GM19238 (cell line): ENCODE data around the gene NAA40.

ENCODE experiments used
- DNase-seq: peaks from one replicate; pipeline ENCODE4 v3.0.0; 2011; ENCODE audit warnings: low spot score; ENCODE audit not compliant: insufficient read length

The NAA40 gene

DNA sequence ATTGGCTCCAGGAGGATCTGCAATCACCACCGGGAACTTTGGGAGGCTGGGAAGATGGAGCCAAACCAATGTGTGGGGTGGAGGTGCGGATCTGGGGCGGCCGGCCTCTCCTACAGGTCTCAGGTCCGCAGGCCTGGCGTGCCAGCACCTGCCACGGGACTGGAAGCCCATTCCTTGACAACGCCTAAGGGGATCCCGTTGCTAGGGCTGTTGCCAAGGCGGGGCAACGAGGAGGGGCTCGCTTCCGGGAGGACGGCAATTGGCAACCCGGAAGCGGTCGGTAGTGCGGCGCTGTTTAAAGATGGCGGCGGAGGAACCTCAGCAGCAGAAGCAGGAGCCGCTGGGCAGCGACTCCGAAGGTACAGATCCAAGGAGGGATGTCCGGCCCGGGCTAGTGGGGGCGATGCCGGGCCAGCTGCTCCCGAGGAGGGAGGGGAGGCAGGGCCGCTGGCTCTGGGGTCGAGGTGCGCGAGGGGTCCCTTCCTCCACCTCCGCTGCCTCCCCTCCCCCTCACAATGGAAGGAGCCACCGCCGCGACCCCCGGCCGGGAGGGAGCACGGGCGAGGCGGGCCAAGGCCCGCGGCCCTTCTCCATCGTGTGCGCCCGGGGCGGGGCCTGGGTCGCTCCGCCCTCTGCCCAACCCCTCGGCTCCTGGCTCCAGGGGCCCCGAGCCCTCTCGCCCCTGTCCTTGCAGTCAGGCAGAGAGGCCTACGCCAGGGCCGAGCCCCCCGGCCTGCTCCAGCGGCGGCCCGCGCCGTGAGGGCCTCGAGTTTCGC, 47.5 kb downstream of the NAA40 start, which contains the start of gene OTUB1:
OTUB1 (plus strand) TSS at position 283 of the 776 bp plus-strand sequence; CDS start at position 302, 19 bp downstream.
- DNase-seq, result peak; percentile 98

DNA sequence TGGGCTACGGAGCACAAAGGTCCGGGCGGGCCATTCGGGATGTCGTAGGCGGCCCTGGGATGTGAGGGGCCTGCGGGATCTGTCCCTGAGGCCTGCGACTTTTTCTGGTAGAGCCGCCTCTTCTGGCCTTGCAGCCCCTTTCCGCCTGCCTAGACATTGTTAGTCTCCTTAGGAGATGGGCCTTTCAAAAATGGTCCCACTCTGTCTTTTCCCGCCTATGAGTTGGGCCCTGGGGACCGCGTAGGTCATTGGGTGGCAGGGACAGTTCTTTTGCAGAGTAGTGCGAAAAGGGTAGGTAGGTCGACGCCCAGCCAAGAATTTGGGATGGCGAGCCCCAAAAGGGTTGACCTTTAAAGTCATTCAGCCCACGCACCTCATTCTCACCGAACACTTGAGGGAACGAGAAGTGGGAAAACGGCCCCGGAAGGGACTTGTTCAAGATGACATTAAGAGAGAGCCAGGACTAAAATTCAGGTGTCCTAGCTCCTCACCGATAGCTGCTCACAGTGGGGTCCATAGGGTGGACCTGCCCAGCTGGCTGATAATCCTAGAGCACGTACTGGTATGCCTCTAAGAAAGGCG, 48.2 kb downstream of the NAA40 start:
- DNase-seq, result no peak

DNA sequence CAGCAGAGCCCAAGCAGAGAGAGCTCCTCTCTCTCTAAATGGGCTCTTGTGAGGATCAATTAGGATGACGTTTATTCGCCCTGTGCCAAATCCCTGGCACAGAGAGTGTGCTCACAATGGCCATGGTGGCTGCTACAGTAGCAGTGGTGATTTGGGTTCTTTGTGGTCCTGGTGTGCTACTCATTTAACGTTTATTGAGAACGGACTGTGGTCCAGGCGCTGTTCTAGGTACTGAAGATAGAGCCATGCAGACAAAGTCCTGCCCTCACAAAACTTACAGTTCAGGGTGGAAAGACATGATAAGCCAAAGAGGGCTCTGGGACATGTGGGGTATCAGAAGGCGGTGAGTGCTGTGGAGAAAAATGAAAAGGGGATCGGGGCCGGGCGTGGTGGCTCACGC, 52.8 kb downstream of the NAA40 start:
- no peak for DNase-seq

DNA sequence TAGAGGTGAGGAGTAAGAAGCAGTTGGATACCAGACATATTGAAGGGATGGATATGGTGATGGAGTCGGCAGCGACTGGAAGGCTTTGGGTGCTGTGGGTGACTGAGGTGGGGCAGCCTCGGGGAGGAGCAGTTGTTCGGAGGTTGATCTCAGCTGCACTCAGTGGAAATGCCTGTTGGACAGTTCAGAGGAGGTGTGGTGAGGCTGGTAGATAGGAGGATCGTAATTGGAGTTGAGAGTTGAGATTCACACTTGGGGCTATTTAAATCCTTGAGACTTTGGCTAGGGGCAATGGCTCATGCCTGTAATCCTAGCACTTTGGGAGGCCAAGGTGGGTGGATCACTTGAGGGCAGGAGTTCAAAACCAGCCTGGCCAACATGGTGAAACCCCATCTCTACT, 54.3 kb downstream of the NAA40 start:
- no peak for DNase-seq

DNA sequence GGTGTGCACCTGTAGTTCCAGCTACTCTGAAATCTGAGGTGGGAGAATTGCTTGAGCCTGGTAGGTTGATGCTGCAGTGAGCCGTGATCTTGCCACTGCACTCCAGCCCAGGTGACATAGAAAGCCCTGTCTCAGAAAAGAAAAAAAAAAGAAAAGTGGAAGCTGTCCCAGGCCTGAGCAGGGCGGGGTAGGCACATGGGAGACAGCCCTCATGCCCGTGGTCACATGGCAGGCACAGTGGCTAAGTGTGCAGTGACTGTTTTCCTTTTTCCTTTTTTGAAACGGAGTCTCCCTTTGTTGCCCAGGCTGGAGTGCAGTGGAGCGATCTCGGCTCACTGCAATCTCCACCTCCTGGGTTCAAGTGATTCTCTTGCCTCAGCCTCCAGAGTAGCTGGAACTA, 55.2 kb downstream of the NAA40 start:
- DNase-seq, result no peak

DNA sequence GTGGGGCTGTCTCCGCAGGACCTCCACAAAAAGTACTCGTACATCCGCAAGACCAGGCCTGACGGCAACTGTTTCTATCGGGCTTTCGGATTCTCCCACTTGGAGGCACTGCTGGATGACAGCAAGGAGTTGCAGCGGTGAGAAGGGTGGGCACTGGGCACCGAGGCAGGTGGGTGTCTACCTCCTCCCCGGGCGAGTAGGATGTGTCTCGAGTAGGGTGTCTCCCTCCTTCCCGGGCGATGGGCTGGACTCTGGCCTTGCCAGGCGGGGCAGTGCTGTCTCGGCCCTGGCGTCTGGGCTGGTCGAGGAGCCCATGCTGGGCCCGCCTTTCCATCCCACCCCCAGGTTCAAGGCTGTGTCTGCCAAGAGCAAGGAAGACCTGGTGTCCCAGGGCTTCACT, 57.7 kb downstream of the NAA40 start:
- no peak for DNase-seq

DNA sequence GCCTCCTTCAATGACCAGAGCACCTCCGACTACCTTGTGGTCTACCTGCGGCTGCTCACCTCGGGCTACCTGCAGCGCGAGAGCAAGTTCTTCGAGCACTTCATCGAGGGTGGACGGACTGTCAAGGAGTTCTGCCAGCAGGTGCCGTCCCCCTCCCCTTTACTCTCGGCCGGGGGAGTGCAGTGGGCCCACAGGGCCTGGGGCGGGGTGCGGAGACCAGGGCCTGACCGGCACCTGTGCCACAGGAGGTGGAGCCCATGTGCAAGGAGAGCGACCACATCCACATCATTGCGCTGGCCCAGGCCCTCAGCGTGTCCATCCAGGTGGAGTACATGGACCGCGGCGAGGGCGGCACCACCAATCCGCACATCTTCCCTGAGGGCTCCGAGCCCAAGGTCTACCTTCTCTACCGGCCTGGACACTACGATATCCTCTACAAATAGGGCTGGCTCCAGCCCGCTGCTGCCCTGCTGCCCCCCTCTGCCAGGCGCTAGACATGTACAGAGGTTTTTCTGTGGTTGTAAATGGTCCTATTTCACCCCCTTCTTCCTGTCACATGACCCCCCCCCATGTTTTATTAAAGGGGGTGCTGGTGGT, 58.4 kb downstream of the NAA40 start:
- DNase-seq, result no peak

DNA sequence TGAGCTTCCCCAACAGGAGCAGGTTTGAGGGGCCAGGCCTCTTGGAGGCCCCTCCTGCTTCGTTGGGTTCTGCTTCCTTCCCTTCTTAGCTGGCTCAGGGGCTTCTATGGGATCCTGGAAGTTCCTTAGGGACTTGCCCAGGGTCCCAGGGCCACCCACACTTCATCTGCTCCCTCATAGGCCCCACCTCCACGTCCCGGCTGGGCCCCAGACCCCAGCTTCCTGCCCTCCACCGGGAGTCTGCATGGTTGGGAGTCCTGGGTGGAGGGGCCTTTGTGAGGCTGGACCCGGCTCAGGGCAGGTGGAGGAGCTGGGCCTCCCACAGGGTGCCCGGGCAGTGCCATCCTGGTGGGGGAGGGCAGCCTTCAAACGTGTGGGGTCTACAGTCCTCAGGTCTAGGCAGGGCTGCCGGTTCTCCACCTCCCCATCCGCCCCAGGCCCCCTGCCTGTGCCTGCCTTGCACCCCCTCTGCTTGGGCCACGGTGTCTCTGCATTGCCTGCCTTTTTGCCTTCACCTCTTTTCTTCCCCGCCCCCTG, 59.1 kb downstream of the NAA40 start:
- no peak for DNase-seq

DNA sequence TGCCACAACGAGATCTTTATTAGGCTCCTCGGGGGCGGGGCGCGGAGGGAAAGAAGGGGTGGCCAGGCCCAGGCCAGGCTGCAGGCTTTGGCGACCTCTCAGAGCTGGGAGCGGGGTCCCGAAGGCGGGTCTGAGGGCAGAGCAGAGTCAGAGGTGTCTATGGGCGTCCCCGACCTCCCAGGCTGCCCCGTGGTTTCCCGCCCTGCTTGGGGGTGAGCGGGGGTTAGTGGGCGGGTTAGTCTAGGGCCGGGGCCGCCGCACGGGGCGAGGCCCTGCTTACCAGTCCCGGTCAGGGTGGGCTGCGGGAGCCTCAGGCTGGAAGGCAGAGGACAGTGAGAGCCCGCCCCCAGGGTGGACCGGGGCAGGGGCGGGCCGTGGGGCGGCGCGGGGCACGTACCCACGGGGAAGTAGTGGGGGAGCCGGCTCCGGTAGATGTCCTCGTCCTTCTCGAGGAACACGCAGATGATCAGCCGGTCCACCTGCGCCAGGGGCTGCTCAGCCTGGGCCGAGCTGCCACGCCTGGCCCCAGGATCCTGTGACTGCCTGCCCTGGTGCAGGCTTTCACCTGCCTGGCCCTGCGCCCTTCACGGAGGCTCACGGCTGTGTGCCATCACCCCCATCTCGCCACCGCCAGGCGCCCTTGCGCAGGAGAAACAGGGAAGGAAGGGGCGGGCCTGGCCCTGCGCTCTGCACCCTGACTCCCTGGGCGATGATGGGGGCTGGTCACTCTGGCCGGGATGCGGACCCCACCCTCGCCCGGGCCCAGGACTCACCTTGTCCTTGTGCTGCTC, 60.0 kb downstream of the NAA40 start:
- DNase-seq, result no peak

DNA sequence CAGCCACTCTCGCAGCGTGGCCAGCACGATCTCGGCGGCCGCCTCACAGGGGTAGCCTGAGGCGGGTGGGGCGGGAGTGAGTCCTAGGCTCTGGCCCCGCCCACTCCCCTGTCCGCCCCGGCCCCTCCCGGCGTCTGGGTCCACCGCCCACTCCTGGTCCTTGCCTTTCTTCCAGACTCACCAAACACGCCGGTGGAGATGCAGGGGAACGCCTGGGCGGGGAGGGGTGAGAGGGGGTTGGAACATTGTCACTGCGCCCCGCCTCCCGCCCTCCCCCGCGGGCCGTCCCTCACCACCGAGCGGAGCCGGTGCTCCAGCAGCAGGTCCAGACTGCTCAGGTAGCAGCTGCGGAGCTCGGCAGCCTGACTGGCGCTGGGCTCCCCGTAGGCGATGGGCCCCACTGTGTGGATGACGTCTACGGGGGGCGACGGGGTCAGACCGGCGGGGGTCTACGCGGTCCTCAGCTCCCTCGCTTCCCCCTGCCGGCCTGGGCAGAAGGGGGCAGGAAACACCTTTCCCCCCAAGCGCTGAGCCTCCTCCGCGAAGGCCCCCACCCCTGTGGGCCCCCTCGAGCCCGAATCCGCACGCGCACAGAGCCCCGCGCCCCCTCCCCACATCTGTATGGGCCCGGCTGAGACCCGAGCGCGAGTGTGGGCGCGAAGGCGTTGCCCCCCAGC, 60.7 kb downstream of the NAA40 start:
- DNase-seq, result peak; percentile 64

DNA sequence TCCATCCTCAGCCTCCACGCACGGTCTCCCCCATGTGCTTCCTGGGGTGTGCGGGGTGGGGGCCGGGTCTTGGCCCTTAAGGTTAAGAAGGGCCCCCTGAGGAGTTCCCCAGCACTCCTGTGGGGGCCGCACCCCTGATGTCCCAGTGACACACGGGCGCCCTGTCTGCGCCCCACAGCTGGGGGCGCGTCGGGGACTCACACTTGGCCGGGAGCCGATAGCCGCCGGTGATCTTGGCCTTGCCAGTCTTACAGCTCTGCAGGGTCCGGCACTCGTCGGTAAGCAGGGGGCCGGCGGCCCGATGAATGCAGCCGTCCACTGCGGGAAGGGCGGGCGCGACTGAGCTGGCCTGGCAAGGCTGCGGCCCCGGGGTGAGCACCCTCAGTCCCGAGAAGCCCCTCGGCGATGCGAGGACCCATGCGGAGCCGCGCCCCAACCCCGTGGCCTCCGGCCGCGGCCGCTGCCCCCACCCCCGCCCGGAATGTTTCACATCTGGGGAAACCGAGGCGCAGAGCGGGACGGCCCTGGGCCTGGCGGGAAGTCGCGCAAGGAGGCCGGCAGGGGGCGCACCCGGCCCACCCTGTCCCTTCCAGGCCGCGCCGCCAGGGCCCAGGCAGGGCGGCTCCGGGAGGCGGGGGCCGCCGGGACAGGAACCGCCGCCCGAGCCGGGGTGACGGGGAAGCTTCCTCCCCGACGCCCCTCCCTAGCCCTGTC, 61.4 kb downstream of the NAA40 start:
- peak; percentile 90 for DNase-seq

DNA sequence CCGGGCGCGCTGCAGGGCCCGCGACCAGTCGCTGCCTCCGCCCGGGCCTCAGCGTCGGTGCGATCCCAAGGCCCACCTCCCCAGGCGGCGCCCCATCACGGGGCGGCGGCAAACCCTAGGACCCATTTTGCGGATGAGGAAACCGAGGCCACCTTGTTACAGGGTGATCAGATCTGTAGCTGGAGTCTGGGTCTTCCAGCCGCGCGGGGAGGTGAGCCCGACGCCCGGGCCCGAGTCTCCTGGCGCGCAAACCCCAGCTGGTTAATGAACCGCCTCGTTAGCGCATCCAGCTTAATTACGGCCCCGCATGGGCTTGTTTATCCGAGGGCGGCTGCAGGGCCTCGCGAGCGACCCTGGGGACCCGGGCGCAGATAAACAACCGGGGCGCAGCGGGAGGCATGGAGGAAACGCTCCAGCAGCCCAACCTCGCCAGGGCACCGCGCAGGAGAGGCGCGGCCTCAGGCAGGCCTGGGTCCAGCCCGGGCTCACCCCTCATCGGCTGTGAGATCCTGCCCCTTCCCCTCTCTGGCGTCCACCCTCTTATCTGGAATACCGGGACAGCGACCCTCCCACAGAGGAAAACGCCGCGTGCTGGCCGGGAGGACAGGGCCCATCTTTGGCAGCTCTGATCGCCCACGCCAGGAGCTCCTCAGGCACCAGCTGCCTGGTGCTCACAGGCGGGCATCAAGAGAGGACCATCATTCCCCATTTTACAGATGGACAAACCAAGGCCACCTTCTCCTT, 62.1 kb downstream of the NAA40 start:
- no peak for DNase-seq

DNA sequence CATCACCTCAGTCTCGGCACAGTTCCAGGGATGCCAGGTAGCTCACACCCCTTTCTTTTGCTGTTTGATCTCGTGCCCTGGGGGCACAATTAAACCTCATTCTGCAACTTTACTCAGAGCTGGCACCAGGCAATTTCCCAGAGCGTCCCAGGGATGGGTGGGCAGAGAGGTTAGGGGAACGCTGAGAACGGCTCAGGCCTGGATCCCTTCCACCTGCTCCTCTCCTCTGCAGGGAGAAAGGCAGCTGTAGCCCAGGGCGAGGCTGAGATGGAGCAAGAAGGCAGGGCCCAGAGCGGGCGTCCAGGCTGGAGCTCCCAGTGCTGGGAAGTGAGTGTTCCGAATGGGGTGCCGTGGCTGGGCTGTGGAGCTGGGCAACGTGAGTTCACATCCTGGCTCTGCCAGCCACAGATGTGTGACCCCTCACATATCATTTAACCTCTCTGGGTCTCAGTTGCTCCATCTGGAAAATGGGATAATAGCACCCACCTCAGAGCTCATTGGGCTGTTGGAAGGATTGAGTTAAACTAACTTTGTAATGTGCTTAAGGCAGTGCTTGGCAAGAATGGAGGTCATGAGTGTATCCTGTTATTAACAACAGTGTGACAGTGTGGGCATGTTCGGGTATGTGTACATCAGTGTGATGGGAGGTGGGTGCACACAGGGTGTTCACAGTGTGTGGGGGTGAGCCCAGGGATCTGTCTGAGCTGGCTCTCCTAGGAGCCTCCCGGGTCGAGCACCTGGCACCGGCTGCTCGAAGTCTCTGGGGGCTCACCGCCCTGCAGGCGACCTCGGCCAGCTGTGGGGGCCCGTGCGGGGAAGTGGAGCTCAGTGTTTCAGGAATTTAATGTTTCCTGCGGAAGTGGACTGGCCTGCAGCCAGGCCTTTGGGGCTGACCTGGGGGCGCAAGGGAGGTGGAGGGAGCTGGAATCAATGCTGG, 63.0 kb downstream of the NAA40 start:
- DNase-seq, result no peak

DNA sequence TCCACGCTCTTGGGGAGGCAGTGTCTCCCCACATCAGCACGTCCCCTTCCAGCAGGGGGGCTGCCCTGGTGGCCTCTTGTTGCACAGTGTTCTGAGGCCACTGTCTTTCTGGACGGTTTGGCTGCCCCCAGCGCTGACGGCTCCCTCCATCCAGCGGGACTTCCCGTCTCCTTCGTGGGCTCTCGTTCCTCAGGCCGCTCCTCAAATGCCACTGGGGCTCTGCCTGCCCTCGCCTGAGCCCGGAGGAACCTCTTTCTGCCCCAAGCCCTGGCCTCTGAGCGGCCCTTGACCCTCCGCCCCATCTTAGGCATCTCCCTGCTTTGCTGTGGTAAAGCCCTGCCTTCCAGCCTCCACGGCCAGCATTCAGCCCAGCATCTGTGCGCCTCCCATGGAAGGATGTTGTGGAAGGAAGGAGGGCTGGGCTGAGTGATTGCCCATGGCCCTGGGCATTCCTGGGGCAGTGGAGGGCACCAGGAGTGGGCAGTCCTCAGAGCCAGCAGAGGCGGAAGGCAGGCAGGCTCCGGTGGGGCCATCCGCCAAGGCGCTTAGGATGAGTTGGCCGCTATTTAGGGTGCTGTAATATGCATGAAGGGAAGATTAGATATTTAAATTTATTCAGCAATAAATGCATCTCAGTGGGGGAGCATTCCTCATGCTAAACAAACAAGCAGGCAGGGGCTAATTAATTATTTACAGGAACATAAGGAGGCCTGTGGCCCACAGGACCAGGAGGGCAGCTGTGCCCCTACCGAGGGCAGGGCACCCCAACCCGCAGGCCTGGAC, 65.2 kb downstream of the NAA40 start:
- no peak for DNase-seq

DNA sequence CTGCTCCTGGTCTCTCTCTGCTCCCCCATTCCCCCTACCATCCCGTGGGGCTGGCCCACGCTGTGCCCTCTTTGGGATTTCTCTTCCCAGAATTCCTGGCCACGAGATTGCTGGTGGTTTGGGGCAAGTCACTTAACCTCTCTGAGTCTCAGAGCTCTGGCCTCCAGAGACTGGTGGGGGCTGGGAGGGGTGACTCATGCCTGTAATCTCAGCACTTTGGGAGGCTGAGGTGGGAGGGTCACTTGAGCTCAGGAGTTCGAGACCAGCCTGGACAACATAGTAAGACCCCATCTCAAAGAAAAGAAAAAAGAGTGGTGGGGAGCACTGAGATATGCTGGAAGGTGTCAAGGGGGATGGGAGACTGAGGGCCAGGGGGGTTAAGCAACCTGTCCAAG, 65.8 kb downstream of the NAA40 start:
- no peak for DNase-seq

DNA sequence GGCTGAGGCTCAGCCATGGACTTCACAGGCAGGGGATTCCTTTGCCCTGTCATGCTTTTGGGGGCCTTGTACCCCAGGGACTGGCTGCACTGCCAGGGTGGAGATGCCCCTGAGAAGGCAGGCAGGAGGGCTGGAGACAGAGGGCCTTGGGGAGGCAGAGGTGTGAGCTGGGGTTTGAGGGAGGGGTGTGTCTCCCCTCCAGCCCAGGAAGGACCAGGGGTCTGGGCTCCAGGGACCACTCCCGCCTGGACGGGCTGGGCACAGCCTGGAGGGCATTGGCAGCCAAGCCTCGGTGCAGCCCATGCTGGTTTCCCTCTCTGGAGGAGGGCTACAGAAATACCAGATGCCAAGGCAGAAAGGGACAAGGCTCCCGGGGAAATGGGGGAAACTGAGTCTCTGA, 66.9 kb downstream of the NAA40 start:
- DNase-seq, result no peak

DNA sequence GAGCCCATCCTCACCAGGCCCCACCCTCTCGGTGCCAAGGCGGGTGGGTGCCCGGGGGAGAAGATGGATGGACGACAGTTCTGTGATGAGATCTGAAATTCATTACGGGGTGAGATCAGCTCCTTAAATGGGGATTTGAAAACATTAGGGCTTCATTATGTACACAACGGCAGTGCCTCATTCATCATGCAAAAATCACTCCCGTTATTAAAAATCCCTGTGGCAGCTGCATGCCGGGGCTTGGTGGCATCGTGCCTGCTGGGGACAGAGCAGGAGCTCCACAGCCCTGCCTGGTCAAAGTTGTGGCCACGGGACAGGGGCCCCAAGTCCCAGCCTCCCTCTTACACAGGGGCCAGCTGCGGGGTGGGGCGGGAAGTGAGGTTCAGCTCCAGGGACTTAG, 67.6 kb downstream of the NAA40 start:
- DNase-seq, result no peak
